SK-N-SH treated with all-trans-retinoic acid at 6 μM for 48 hours (cell line): ENCODE data around the gene ODAD3.

Experiments
- CREB5 ChIP-seq: fragments of 250-450 bp; sonication (Bioruptor Pico); IDR thresholded peaks from 2 replicates; pipeline ENCODE4 v1.5.1; 2020; ENCODE audit warnings: low read depth, mild to moderate bottlenecking, moderate library complexity
- PPARA ChIP-seq: fragments of 250-450 bp; sonication (Bioruptor Pico); IDR thresholded peaks from 2 replicates; pipeline ENCODE4 v1.5.0; 2020; ENCODE audit warnings: mild to moderate bottlenecking, borderline replicate concordance
- RARB ChIP-seq: fragments of 250-450 bp; sonication (Bioruptor Pico); IDR thresholded peaks from 2 replicates; pipeline ENCODE4 v1.8.0; 2021; ENCODE audit warnings: mild to moderate bottlenecking, moderate library complexity
- TF ChIP-seq, protein P1 (sequence below): fragments of 250-450 bp; sonication (Bioruptor Pico); IDR thresholded peaks from 2 replicates; pipeline ENCODE4 v1.5.1; 2021; ENCODE audit warnings: mild to moderate bottlenecking, moderate library complexity

DNA sequence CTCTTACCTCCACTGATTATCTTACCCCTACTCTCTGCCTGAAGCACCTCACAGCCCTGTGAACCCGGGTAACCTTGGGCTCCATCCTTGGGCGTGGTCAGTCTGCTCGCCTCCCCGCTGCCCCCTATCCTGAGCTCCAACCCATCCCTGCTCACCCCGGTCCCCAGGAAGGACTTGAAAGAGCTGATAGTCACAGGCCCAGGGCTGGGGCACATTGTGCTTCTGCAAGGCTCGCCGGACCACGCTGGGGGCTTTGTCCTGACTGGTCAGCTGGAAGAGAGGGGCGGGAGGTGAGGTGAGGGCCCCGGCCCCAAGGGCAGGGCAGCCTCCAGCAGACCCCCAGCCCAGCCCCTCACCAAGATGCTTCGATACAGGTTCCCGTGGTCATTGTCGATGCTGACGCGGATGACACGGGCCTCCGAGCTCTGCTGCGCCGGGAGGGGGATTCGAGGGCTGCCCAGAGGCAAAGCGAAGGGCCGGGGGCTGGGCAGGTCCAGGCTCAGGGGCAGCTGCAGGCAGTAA, 37.8 kb downstream of the ODAD3 start:
- TF ChIP-seq RARB (CRISPR knock-in tag): no peak
- TF ChIP-seq, protein P1, sequence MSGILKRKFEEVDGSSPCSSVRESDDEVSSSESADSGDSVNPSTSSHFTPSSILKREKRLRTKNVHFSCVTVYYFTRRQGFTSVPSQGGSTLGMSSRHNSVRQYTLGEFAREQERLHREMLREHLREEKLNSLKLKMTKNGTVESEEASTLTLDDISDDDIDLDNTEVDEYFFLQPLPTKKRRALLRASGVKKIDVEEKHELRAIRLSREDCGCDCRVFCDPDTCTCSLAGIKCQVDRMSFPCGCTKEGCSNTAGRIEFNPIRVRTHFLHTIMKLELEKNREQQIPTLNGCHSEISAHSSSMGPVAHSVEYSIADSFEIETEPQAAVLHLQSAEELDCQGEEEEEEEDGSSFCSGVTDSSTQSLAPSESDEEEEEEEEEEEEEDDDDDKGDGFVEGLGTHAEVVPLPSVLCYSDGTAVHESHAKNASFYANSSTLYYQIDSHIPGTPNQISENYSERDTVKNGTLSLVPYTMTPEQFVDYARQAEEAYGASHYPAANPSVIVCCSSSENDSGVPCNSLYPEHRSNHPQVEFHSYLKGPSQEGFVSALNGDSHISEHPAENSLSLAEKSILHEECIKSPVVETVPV (CRISPR knock-in tag): no peak
- TF ChIP-seq CREB5 (CRISPR knock-in tag): no peak
- TF ChIP-seq PPARA: no peak
